ENCODE data around the gene CCL16.

The CCL16 gene

DNA sequence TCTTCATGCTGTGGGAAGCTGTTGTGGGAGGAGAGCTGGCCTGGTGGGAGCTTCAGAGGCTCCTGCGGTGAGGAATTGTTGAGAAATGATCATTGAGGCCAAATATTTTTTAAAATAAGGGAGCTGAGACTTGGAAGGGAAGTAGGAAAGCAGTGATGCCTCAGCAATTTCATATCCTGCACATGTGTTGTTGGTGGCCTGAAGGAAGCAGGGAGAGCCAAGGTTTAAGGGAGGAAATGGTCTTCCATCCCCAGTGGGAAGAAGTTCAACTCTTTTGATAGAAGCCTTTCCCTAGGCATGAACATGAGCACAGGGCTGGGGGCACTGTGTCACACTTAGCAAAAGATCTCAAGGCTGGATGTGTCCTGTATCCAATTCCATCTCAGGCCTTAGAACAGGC, 5.3 kb upstream of the CCL16 start, which contains the start of gene CCL14:
Gene CCL14, minus strand, starts transcription at position 87 of the 400 bp plus-strand sequence. Its CDS starts 80 bp downstream, at position 7.
- no peak for DNase-seq (ENCODE audit: low read depth in 1 of 2, low spot score in 1 of 2)

DNA sequence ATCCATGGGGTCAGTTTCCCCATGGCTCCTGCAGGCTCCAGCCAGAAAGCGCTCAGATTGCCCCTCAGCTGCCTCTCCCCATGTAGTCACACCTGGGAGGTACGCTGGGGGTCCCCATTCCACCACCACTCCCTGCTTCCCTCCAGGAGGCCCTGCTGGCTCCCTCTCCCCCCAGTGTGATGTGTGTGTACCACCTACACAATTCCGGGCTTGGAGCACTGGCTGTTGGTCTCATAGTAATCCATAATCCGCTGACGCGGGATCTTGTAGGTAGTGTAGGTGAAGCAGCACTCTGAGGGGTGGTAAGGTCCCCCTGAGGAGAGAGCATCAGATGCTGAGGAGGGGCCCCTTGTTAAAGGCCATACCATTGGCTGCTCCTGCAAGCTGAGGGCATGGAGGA, 2.8 kb upstream of the CCL16 start:
- no peak for DNase-seq (ENCODE audit: low read depth in 1 of 2, low spot score in 1 of 2)

DNA sequence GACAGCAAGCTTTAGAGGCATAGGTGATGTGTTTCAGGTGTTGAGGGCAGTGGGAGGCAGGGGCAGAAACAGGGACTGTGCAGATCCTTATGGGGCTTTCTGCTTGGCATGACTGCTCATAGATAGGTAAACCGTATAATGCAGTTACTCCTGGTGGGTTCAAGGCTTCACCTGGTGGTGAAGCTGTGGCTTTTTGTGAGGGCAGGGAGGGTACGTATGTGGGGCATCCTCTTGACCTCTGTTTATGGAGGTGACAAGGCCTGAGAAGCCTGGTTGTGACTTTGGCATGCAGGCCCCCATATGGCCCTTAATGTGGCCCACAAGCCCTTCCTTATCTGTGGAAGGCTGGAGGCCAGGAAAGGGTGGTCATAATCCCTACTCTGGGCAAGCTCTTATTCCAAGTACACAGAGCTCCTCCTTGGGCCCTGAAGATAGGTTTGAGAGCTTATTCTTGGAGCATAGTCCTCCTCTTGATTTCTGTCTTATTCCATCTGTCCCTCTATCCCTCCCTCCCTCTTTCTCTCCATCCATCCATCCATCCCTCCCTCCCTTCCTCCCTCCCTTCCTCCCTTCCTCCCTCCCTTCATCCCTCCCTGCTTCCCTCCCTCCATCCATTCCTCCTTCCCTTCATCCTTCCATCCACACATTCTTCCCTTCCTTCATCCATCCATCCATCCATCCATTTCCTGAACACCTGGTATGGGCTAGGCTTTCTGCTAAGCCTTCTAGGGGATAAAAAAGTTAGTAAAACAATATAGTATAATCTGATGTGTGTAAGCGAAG, 1.3 kb upstream of the CCL16 start:
- no peak for DNase-seq (ENCODE audit: low read depth in 1 of 2, low spot score in 1 of 2)

DNA sequence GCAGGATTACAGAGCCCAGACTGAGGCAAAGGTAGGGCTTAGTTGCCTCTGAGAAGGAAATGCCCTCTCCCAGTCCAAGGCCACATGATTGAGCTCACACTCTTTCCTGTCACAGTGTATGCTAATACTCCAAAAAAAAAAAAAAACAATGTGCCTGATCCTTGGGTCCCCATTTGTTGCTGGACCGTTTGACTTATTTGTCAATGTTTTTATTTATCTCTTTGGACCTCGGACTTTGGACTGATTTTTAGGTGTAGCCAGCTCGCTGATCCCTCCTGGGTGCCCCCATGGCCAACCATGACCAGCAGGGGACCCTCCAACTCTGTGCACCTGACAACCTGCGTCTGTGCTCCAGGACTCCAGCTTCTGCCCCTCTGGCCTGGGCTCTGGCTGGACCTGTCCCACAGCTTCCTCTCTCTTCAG, 622 bp upstream of the CCL16 start:
- DNase-seq (ENCODE audit: low read depth in 1 of 2, low spot score in 1 of 2): no peak

DNA sequence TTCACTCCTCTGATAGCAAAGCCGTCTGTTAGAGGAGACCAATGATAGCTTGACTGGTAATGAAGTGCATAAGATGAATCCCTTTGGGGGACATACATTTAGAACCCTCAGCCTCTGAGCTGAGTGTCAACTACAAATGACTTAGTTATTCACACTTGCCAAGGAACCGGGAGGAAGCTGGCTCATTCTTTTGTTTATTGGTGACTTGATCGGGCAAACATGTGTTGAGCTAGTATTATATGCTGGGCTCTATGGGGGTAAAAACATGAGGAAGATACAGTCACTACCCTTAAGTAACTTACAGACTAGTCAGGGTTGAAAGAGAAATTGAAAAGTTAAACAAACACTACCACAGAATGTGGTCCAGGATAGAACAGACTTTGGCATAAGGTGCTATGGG, 3.0 kb downstream of the CCL16 start:
- DNase-seq (ENCODE audit: low read depth in 1 of 2, low spot score in 1 of 2): no peak

DNA sequence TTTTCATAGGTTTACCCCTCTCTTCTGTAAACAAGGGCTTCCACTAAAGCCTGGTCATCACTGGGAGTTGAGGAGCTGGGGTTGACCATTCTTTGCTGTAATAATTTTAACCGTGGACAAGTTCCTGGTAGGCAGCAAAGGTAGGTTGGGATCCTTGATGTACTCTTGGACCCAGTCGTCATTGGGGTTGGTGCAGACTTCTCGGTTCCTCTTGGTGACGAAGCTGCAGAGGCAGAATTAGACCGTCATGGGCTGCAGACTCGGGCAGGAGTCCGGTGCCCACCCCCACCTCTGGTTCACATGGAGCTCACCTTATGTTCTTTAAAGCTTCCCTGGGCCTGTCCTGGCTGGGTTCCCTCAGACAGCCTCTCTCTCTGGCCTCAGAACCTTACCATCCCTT, 3.8 kb downstream of the CCL16 start:
- DNase-seq (ENCODE audit: low read depth in 1 of 2, low spot score in 1 of 2): no peak

DNA sequence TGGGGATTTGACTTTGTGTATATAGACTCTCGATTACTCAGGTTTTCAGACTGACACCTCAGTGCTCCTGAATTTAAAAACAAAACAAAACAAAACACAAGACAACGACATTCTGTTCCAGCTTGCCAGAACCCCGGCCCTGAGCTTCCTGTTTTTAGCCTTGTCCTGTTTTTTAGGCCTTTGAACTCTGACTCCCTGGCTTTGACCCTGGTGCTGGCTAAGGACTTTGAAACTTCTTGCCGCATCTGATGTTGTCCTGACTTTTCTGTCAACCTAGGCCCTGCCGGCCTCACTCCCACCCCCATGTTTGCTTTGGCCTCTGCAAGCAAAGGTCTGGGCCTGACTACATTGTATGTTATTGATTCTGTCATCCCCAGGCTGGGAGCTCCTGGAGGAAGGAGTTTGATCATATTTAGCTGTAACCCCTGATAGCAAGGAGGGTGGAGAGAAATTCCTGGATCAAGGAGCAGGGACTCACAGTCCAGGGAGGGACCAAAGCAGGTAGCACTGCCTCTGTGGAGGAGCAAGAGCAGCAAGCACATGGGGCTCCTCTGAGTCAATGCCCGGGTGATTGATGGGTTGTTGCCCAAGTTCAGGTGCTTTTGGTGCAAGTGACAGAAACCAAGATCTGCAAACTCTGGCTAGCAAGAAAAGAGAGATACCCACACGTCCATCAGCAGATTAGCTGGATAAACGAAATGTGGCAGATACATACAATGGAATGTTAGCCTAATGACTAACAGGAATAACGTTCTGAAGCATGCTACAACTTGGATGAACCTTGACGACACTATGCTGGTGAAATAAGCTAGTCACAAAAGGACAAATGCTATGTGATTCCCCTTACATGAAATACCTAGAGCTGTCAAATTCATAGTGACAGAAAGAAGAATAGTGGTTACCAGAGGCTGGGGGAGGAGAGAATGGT, 7.7 kb downstream of the CCL16 start:
- no peak for DNase-seq (ENCODE audit: low read depth in 1 of 2, low spot score in 1 of 2)

DNA sequence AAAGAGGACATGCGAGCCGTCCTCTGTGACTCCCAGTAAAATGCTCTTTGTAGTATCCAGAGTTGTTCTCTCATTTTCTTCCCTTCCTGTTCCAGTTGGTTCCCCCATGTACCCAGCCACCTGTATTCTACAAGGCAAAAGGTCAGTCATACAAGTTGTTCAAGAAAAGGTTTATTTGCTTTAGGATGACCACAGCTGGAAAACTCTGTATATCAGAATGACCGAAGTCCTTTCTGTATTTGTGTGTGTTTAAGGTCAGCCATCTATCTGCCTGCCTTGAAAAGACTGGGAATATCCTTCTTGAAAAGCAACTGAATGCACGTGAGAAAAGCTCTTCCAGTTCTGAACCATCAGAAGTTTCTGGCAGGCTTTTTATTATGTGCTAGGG, 8.4 kb downstream of the CCL16 start:
- DNase-seq (ENCODE audit: low read depth in 1 of 2, low spot score in 1 of 2): no peak

DNA sequence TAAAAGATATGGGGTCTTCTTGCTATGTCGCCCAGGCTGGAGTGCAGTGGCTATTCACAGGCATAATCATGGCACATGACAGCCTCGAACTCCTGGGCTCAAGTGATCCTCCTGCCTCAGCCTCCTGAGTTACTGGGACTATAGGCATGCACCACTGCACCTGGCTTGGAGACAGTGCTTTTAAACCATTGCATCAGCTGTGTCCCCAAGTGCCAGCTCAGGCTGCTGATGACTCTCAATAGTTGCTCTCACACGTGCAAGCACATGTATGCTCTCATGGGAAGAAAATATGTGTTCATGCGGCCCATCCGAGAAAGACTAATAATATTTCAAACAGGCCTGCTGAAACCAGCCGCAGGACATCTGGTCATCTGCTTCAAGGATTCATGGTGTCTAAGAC, 8.8 kb downstream of the CCL16 start:
- DNase-seq (ENCODE audit: low read depth in 1 of 2, low spot score in 1 of 2): no peak

DNA sequence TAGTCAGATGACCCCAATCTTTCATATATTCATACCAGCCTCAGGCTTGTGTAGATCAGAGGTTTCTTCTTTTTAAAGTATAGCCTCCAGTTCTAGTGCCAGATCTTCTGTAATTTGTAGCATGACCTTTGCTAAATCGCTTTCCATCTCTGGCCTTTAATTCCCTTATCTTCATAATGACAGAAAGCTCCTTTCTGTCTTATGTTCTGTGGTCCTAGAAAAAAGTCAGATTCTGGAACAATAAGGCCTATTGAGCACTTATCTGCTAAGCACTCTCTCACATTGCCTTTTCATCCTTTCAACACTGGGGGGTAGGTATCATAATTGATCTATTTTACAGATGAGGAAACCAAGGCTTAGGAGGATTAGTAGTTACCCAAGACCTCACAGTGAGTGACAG, 9.2 kb downstream of the CCL16 start:
- no peak for DNase-seq (ENCODE audit: low read depth in 1 of 2, low spot score in 1 of 2)

DNA sequence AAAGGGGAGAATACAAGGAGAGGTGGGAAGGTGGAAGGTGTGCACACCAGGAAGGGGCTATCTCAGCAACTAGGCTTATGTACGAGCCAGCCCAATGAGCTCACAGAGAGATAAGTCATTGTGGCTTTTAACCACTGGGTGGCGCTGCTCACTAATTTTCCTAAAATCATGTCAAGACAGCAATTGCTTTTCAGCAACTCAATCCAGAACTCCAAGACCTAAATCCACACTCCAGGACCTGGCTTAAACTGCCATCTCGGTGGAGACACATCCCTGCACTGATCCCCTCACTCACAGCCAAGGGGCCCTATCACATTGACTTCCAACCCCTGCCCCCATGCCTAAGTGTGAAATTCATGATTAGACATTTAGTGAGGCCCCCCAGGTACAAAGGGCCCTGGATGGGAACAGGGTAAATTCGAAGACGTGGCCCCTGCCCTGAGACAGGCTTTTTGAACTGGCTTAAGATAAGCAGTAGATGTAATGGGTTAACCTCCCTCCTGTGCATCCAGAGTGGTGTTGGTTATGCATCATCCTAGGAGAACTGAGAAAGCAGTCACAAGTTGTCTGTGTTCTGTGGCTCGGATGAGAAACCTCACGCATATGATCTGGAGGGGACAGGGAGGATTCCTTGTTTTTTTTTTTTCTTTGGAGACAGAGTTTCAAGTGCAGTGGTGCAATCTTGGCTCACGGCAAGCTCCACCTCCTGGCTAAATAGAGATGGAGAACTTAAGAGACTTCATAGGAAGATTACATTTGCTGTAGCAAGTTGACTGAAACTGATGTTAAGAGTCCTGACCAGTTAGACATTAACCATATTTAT, 11.5 kb downstream of the CCL16 start:
- peak; percentile 21 to 30 for DNase-seq (ENCODE audit: low read depth in 1 of 2, low spot score in 1 of 2)

DNA sequence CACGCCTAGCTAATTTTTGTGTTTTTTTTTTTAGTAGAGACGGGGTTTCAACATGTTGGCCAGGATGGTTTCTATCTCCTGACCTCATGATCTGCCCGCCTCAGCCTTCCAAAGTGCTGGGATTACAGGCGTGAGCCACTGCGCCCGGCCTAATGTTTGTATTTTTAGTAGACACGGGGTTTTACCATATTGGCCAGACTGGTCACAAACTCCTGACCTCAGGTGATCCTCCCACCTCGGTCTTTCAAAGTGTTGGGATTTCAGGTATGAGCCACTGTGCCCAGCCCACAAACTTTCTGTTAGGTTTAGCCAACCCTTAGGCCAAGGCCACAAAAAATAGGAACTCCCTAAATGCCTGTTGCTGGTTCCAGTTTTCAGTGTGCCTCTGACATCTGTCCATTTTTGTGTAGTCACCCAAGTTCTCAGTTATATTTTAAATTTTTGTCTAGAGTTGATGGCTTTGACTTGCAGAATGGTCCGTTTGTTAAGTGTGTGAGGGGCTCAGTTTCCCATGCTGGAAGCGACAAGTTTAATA, 12.7 kb downstream of the CCL16 start:
- DNase-seq (ENCODE audit: low read depth in 1 of 2, low spot score in 1 of 2): no peak

DNA sequence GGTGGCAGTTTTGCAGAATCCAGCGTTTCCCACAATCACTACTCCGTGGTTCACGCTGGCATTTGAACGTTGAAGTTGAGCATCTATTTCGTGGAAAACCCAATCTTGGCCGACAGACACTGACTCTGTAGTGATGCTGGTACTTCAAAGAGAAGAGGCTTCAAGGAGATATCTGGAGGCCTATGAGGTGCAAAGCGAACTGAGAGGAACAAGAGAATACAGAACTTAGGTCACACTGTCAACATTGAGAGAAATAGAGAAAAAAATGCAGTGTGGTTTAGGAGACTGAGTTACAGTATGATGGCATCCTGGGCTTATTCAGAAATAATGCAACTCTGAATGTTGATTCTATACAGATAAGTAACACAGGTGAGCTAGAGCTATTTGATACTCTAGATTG, 16.0 kb downstream of the CCL16 start:
- DNase-seq (ENCODE audit: low read depth in 1 of 2, low spot score in 1 of 2): no peak

DNA sequence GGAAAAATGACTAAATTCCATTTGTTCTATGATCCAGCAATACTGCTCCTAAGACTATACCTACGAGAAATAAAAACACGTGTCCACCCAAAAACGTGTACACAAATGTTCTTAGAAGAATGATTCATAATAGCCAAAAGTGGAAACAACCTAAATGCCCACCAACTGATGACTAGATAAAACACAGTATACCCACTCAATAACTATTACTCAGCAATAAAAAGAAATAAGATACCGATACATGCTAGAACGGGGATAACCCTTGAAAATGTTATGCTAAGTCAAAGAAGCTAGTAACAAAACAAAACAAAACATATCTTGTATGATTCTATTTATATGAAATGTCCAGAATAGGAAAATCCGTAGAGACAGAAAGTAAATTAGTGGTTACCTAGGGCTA, 17.6 kb downstream of the CCL16 start:
- DNase-seq (ENCODE audit: low read depth in 1 of 2, low spot score in 1 of 2): no peak

DNA sequence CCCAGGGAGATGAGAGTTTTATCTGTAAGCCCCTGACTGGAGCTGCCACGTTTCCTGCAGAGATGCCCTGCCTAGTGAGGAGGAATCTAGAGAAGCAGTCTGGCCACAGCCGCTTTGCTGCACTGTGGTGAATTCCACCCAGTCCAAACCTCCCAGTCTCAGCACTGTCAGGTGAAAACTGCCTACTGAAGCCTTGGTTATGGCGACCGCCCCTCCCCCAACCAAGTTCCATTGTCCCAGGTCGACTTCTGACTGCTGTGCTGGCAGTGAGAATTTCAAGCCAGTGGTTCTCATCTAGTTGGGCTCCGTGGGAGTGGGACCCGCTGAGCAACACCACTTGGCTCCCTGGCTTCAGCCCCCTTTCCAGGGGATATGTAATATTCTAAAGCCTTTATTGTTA, 27.6 kb downstream of the CCL16 start:
- no peak for DNase-seq (ENCODE audit: low read depth in 1 of 2, low spot score in 1 of 2)

DNA sequence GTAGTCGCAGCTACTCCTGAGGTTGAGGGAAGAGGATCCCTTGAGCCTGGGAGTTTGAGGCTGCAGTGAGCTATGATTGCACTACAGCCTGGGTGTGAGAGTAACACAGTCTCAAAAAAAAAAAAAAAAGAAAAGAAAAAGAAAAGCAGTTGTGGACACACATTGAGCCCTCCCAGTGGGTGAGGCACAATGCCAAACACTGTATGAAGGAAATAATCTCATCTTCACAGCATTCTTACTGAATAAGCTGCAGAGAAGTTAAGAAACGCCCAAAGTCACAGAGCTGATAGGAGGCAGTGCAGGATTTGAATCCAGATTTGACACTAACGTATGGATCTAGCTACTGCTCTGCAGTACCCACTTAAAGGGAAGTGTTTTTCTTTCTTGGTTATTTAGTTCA, 31.9 kb downstream of the CCL16 start:
- DNase-seq (ENCODE audit: low read depth in 1 of 2, low spot score in 1 of 2): no peak

DNA sequence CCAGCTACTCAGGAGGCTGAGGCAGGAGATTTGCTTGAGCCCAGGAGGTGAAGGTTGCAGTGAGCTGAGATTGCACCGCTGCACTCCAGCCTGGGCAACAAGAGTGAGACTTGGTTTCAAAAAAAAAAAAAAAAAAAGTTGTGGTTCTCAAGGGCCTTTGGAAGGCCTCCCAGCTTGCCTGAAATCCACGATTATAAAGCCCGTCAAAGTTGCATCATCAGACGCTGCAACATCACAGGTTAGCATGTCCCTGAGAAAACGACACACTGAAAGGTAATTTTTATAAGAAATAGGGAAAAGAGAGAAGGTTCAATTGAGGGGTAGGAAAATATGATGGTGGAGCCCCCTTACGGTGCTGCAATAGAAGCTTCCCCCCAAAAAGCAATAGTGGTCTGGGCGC, 33.2 kb downstream of the CCL16 start:
- DNase-seq (ENCODE audit: low read depth in 1 of 2, low spot score in 1 of 2): no peak

DNA sequence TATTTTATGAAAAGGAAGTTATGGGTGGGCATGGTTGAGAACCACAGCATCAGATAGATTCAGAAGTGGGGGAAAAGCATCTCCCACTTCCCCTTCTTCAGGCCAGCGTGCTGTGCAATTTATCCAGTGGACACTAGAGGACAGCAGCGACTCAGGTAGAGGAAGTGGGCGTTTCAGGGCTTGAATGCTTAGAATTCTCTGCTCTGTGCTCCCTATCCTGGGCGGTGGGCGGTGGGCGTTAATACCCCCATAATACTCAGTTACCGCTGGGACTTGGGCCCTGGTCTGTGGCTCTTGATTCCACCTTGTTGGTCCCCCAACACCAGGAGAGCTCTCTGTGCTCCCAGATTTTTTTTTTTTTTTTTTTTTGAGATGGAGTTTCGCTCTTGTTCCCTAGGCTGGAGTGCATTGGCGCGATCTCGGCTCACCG, 34.1 kb downstream of the CCL16 start:
- DNase-seq (ENCODE audit: low read depth in 1 of 2, low spot score in 1 of 2): peak in 1 of 2 donors; percentile 24

DNA sequence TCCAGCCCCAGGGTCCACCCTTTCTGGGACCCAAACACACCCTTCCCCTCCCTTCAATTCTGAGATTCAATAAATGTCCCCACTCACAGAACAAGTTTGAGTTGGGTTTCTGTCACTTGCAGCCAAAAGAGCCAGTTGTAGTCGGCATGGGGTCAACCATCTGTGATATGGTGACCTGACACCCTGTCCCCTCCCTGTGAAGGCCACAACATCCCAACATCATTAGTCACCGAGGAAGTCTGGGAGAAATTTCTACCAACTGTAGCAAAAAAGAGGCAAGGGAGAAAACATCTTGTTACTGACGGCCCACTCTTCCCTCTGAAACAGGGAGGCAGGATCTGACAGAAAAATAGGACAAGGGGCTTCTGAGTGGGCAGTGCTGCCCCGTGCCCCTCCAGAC, 37.1 kb downstream of the CCL16 start:
- DNase-seq (ENCODE audit: low read depth in 1 of 2, low spot score in 1 of 2): no peak

DNA sequence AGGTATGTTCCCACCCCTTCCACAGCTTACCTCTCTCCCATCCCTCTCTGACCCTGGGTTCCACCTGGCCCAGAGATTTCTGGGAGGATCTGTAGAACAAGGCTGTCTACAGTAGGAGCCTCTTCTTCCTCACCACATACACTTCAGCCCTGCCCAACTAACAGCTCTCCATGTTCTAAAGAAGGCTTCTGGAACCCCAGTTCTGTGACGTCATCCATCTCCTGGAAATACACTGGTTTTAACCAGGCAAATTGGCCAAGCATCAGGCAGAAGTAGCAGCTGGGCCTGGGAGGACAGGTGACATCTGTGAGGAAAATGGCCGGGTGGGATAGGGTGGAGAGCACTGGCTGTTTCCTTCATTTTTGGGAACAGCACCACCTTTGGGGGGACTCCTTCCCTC, 37.8 kb downstream of the CCL16 start, which contains the start of gene LYZL6:
Gene LYZL6, minus strand, starts transcription at position 177 of the 400 bp plus-strand sequence. CDS start 4,357 bp downstream, outside the sequence.
- DNase-seq (ENCODE audit: low read depth in 1 of 2, low spot score in 1 of 2): no peak
